ENCODE results near the gene CKB.

DNA sequence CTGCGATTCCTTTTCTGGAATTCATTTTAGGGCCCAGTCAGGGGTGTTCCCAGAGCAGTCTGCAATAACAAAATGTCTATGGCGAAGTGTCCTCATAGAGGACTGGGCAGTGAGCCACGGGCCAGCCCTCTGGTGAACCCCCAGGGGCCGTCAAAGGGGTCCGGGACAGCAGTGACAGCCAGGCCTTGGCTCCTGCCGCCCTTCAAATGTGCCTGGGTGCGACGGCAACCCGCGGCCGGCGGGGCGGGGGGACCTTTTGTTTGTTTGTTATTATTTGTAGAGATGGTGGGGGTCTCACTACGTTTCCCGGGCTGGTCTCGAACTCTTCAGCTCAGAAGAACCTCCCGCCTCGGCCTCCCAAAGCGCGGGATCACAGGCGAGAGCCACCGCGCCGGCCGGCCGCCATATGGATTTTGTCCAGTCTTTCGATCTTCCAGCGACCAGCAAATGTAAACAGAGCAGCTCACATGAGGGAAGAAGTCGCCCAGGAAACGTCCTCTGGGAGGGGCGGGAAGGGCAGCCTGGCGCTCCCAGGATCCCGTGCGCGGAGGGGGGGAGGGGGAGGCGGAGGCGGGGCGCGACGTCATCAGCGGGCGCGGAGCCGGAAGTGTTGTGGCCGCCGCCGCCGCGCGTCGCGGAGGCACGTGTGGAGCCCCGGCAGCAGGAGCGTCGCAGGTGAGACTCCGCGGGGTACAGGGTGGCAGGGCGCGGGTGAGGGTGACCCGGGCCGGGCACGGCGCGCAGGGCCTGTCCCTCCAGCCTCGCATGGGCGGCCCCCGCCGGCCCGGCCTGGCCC lies 6.2 kb upstream of the CKB start, which contains the start of gene TRMT61A:
- TF ChIP-seq, protein P1, sequence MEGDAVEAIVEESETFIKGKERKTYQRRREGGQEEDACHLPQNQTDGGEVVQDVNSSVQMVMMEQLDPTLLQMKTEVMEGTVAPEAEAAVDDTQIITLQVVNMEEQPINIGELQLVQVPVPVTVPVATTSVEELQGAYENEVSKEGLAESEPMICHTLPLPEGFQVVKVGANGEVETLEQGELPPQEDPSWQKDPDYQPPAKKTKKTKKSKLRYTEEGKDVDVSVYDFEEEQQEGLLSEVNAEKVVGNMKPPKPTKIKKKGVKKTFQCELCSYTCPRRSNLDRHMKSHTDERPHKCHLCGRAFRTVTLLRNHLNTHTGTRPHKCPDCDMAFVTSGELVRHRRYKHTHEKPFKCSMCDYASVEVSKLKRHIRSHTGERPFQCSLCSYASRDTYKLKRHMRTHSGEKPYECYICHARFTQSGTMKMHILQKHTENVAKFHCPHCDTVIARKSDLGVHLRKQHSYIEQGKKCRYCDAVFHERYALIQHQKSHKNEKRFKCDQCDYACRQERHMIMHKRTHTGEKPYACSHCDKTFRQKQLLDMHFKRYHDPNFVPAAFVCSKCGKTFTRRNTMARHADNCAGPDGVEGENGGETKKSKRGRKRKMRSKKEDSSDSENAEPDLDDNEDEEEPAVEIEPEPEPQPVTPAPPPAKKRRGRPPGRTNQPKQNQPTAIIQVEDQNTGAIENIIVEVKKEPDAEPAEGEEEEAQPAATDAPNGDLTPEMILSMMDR (IDR thresholded peaks at IDR 0.05; ENCODE audit: insufficient read depth, low read length) = no peak
- TF ChIP-seq POLR2AphosphoS5 (IDR thresholded peaks at IDR 0.05; ENCODE audit: low read depth) = 0 out of 2 replicates have a peak, but pooled peaks have one; percentile 44
